HepG2 (cell line): ENCODE results near the gene DCST2. TPM values are rescaled to one million over a fixed set of nuclear protein-coding genes. Genes with fewer than 3 reads are reported as not detected.

Experiments used
- BATF2 ChIP-seq: sonication (generic); formaldehyde crosslinking; IDR thresholded peaks from 2 replicates; pipeline ENCODE4 v1.8.0; 2022; ENCODE audit warnings: mild to moderate bottlenecking, missing genetic modification reagents, moderate library complexity
- DZIP1 ChIP-seq: sonication (generic); formaldehyde crosslinking; IDR thresholded peaks from 2 replicates; pipeline ENCODE4 v1.5.0; 2020; ENCODE audit warnings: mild to moderate bottlenecking, missing genetic modification reagents
- EED ChIP-seq: sonication (generic); formaldehyde crosslinking; IDR thresholded peaks from 2 replicates; pipeline ENCODE4 v1.5.0; 2020; ENCODE audit warnings: mild to moderate bottlenecking, missing genetic modification reagents
- ESRRA ChIP-seq: sonication (generic); formaldehyde crosslinking; IDR thresholded peaks from 2 replicates; pipeline ENCODE4 v1.5.1; 2020; ENCODE audit warnings: mild to moderate bottlenecking, low read depth, missing genetic modification reagents
- FOXK1 ChIP-seq: sonication (generic); formaldehyde crosslinking; IDR thresholded peaks from 2 replicates; pipeline ENCODE4 v1.4.0; 2020; ENCODE audit warnings: low read depth, missing genetic modification reagents, borderline replicate concordance
- HBP1 ChIP-seq: IDR thresholded peaks from 2 replicates; pipeline ENCODE4 v1.6.1; 2016; ENCODE audit warnings: low read depth, control low read depth
- KLF11 ChIP-seq: IDR thresholded peaks from 2 replicates; pipeline ENCODE4 v1.6.1; 2016; ENCODE audit warnings: missing compliant biosample characterization
- MED1 ChIP-seq: sonication (generic); formaldehyde crosslinking; IDR thresholded peaks from 2 replicates; pipeline ENCODE4 v1.4.0; 2020; ENCODE audit warnings: missing genetic modification reagents
- NCOR1 ChIP-seq: fragments of 200-600 bp; sonication (generic); IDR thresholded peaks from 2 replicates; pipeline ENCODE4 v1.7.0; 2017; ENCODE audit warnings: antibody characterized with exemption, low read length, borderline replicate concordance
- NFYC ChIP-seq: IDR thresholded peaks from 2 replicates; pipeline ENCODE4 v1.6.1; 2016; ENCODE audit warnings: missing genetic modification reagents, missing compliant biosample characterization
- PHF8 ChIP-seq: sonication (generic); formaldehyde crosslinking; IDR thresholded peaks from 2 replicates; pipeline ENCODE4 v1.5.0; 2020; ENCODE audit warnings: missing genetic modification reagents
- PRMT3 ChIP-seq: sonication (generic); formaldehyde crosslinking; IDR thresholded peaks from 2 replicates; pipeline ENCODE4 v1.8.1; 2022; ENCODE audit warnings: low read depth, mild to moderate bottlenecking, moderate library complexity, missing genetic modification reagents, borderline replicate concordance
- SP140L ChIP-seq: sonication (generic); formaldehyde crosslinking; IDR thresholded peaks from 2 replicates; pipeline ENCODE4 v1.4.0; 2020; ENCODE audit warnings: missing genetic modification reagents, borderline replicate concordance
- SPEN ChIP-seq: sonication (generic); formaldehyde crosslinking; IDR thresholded peaks from 2 replicates; pipeline ENCODE4 v1.5.1; 2020; ENCODE audit warnings: low read depth, mild to moderate bottlenecking, missing genetic modification reagents
- ZBTB20 ChIP-seq: sonication (generic); formaldehyde crosslinking; IDR thresholded peaks from 2 replicates; pipeline ENCODE4 v1.8.1; 2023; ENCODE audit warnings: missing genetic modification reagents, low read depth, mild to moderate bottlenecking, borderline replicate concordance
- ZMYM2 ChIP-seq: sonication (generic); formaldehyde crosslinking; IDR thresholded peaks from 2 replicates; pipeline ENCODE4 v1.8.0; 2022; ENCODE audit warnings: mild to moderate bottlenecking, missing genetic modification reagents
- ZNF10 ChIP-seq: sonication (generic); formaldehyde crosslinking; IDR thresholded peaks from 2 replicates; pipeline ENCODE4 v1.4.0; 2020; ENCODE audit warnings: mild to moderate bottlenecking, low read depth, missing genetic modification reagents, borderline replicate concordance
- ZNF24 ChIP-seq: fragments of 450-650 bp; IDR thresholded peaks from 2 replicates; pipeline ENCODE4 v1.6.1; 2017; ENCODE audit warnings: antibody characterized with exemption, mild to moderate bottlenecking
- ZNF512B ChIP-seq: sonication (generic); formaldehyde crosslinking; IDR thresholded peaks from 2 replicates; pipeline ENCODE4 v1.5.1; 2020; ENCODE audit warnings: missing genetic modification reagents, mild to moderate bottlenecking, borderline replicate concordance
- ZNF556 ChIP-seq: sonication (generic); formaldehyde crosslinking; IDR thresholded peaks from 2 replicates; pipeline ENCODE4 v1.4.0; 2020; ENCODE audit warnings: mild to moderate bottlenecking, missing genetic modification reagents, borderline replicate concordance
- ZNF672 ChIP-seq: sonication (generic); formaldehyde crosslinking; IDR thresholded peaks from 2 replicates; pipeline ENCODE4 v1.8.1; 2022; ENCODE audit warnings: missing genetic modification reagents
- ZNF75D ChIP-seq: sonication (generic); formaldehyde crosslinking; IDR thresholded peaks from 2 replicates; pipeline ENCODE4 v1.8.1; 2023; ENCODE audit warnings: missing genetic modification reagents, mild to moderate bottlenecking, borderline replicate concordance
- ZSCAN30 ChIP-seq: sonication (generic); formaldehyde crosslinking; IDR thresholded peaks from 2 replicates; pipeline ENCODE4 v1.5.0; 2020; ENCODE audit warnings: mild to moderate bottlenecking, missing genetic modification reagents
- polyA plus RNA-seq, 8 experiments: library from polyadenylated mRNA; depleted of rRNA in 3 of 8; stranded (reverse) in 7 of 8; unstranded in 1 of 8; fragments of >200 nt; fragmentation: Illumina TruSeq in 4 of 8; extraction: Trizol in 4 of 8; gene quantifications; 2 replicates each; pipeline versions ENCODE4 v1.2.1 to v1.2.3, GENCODE V29; 2011 to 2016; ENCODE audit warnings: low read depth in 4 of 8, missing spikeins in 1 of 8, mixed read lengths in 1 of 8; ENCODE audit not compliant: insufficient read depth in 1 of 8
- total RNA-seq, 5 experiments: library from RNA; depleted of rRNA; stranded (reverse); fragments of >200 nt; fragmentation: Illumina TruSeq; extraction: Trizol; gene quantifications; 2 replicates each; pipeline ENCODE4 v1.2.3, GENCODE V29; 2016; ENCODE audit warnings: low read depth in 1 of 5

The DCST2 gene
- total and polyA plus RNA-seq, 2 of the 13 experiments (the other 11 are each of a cell fraction or from before 2014, with no cell fraction given): 0.74 TPM; not detected in 1

- no peak for TF ChIP-seq ZNF512B (CRISPR knock-in tag)
- TF ChIP-seq ZNF556 (CRISPR knock-in tag): peak; percentile 76; the same call in 1 of the 2 replicates
- TF ChIP-seq ZNF672 (CRISPR knock-in tag): peak; percentile 17
- TF ChIP-seq NFYC (CRISPR knock-in tag): no peak
- TF ChIP-seq BATF2: 0 out of 2 replicates have a peak, but pooled peaks have one; percentile 39
- TF ChIP-seq ESRRA (CRISPR knock-in tag): peak; percentile 42; the same call in 1 of the 2 replicates
- peak; percentile 40; the same call in 1 of the 2 replicates for TF ChIP-seq NCOR1
- no peak for TF ChIP-seq PRMT3 (CRISPR knock-in tag)
- TF ChIP-seq FOXK1 (CRISPR knock-in tag): peak; percentile 44; the same call in 1 of the 2 replicates
- TF ChIP-seq ZNF75D: no peak
- TF ChIP-seq PHF8: peak; percentile 58
- peak; percentile 93 for TF ChIP-seq MED1 (CRISPR knock-in tag)
- TF ChIP-seq ZNF24: peak; percentile 68
- TF ChIP-seq SP140L: no peak
- TF ChIP-seq ZSCAN30 (CRISPR knock-in tag): no peak
- no peak for TF ChIP-seq ZBTB20
- peak; percentile 48 for TF ChIP-seq SPEN (CRISPR knock-in tag)
- no peak for TF ChIP-seq KLF11 (CRISPR knock-in tag)
- no peak for TF ChIP-seq ZMYM2
- TF ChIP-seq ZNF10 (CRISPR knock-in tag): no peak
- TF ChIP-seq EED (CRISPR knock-in tag): peak; percentile 14; the same call in 1 of the 2 replicates
- TF ChIP-seq DZIP1 (CRISPR knock-in tag): no peak
- TF ChIP-seq HBP1 (CRISPR knock-in tag): 0 out of 2 replicates have a peak, but pooled peaks have one; percentile 21
Observed at GRCh38 chr1:155000726-155001424, 32.7 kb downstream of the DCST2 start (continued).
